Upper lobe of left lung (tissue), 4 donors: ENCODE results near the gene ANKRD62.

Source experiments
- POLR2AphosphoS5 ChIP-seq, 2 donors: sonication (generic); formaldehyde crosslinking; IDR thresholded peaks; one replicate each; pipeline ENCODE4 v1.5.1; 2017; ENCODE audit warnings: antibody characterized with exemption in 2 of 2
- TF ChIP-seq, protein P1 (sequence below), 6 experiments: fragments of 450-650 bp in 4 of 6; fragments of 200-600 bp in 2 of 6; sonication (generic) in 2 of 6; IDR thresholded peaks; one replicate each; pipeline ENCODE4 v1.5.1; 2016 to 2019; ENCODE audit warnings: antibody characterized with exemption in 6 of 6

DNA sequence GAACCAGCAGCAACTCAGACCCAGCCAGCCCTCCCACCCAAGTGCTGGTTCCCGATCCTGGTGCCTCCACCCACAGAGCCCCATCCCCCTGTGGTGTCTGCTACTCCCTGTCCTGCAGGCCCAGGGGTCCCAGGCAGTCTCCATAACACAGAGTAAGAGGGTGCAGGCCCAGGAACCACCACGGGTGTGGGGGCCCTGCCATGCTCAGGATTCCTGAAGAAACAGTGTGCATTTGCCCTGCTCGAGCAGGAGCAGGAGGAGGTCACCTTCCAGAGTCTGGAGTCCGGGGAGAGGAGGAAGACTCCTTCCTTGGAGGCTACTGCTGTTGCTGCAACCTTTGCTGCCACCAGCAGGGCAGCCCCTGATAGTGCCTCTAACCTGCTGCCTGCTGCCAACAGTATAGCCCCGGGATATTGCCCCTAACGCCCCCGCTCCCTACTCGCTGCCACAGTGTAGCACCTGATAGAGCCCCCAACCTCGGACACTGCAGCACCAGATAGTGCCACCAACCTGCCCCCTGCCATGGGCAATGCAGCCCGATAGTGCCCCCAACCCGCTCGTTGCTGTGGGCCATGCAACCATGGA is 46.8 kb upstream of the ANKRD62 start:
- TF ChIP-seq, protein P1, sequence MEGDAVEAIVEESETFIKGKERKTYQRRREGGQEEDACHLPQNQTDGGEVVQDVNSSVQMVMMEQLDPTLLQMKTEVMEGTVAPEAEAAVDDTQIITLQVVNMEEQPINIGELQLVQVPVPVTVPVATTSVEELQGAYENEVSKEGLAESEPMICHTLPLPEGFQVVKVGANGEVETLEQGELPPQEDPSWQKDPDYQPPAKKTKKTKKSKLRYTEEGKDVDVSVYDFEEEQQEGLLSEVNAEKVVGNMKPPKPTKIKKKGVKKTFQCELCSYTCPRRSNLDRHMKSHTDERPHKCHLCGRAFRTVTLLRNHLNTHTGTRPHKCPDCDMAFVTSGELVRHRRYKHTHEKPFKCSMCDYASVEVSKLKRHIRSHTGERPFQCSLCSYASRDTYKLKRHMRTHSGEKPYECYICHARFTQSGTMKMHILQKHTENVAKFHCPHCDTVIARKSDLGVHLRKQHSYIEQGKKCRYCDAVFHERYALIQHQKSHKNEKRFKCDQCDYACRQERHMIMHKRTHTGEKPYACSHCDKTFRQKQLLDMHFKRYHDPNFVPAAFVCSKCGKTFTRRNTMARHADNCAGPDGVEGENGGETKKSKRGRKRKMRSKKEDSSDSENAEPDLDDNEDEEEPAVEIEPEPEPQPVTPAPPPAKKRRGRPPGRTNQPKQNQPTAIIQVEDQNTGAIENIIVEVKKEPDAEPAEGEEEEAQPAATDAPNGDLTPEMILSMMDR (IDR thresholded peaks at IDR 0.05) = no peak
- TF ChIP-seq POLR2AphosphoS5 (IDR thresholded peaks at IDR 0.05) = no peak
